RWPE1 (cell line): ENCODE results near the gene PRPF40B.

ENCODE experiments used
- CTCF ChIA-PET: fragments of 350-600 bp; sonication (Branson Sonifier 250); formaldehyde crosslinking; extraction: SDS; loops from one replicate; lab custom pipeline; 2021; lab: Yijun Ruan, JAX
- POLR2A ChIA-PET: fragments of 400-600 bp; formaldehyde crosslinking; extraction: SDS; loops from one replicate; lab custom pipeline; 2020; ENCODE audit warnings: antibody characterized with exemption; ENCODE audit not compliant: low non-redundant PET; lab: Yijun Ruan, JAX
- DNase-seq: peaks from one replicate; pipeline ENCODE4 v3.0.0; 2012; ENCODE audit warnings: low spot score
- H3K27ac ChIP-seq: fragments of 450-650 bp; 2 replicates; pipeline ENCODE4 v1.5.1; 2017
- CTCF ChIP-seq: fragments of 450-650 bp; conservative IDR thresholded peaks from 2 replicates; pipeline ENCODE4 v1.5.1; 2017; ENCODE audit warnings: low read depth, mild to moderate bottlenecking

Gene PRPF40B

GRCh38 chr12:49626169-49626835, 2.9 kb downstream of the PRPF40B start:
- ChIA-PET POLR2A (no interaction called here), CTCF (no interaction called here)
- no peak for TF ChIP-seq CTCF
- no peak for DNase-seq
- no peak overlapping the region for H3K27ac ChIP-seq

GRCh38 chr12:49626836-49627235, 3.5 kb downstream of the PRPF40B start:
- CTCF ChIA-PET, result no interaction called here
- no peak for TF ChIP-seq CTCF
- no peak overlapping the region for H3K27ac ChIP-seq
- POLR2A ChIA-PET, result no interaction called here
- DNase-seq, result no peak

- ChIA-PET CTCF (interaction anchor here (0.7 kb wide), 4 partner anchors 34 to 211 kb away, joined by 3 read pairs; no protein-coding TSS in a partner anchor), POLR2A (no interaction called here)
- no peak overlapping the region; the same call in 1 of the 2 replicates for H3K27ac ChIP-seq
- DNase-seq, result peak; percentile 49
- TF ChIP-seq CTCF, result no peak
These were observed 4.5 kb downstream of the PRPF40B start for GRCh38 chr12:49627752-49628360.

- ChIA-PET POLR2A (no interaction called here), CTCF (no interaction called here)
- TF ChIP-seq CTCF, result no peak
- no peak for DNase-seq
- no peak overlapping the region for H3K27ac ChIP-seq
These were observed 8.1 kb downstream of the PRPF40B start for GRCh38 chr12:49631336-49631907.

GRCh38 chr12:49632401-49632800, 9.0 kb downstream of the PRPF40B start:
- no peak for TF ChIP-seq CTCF
- ChIA-PET POLR2A (no interaction called here), CTCF (no interaction called here)
- no peak overlapping the region for H3K27ac ChIP-seq
- no peak for DNase-seq

- H3K27ac ChIP-seq, result peak overlapping the region; percentile 15; the same call in 1 of the 2 replicates
- no peak for TF ChIP-seq CTCF
- CTCF ChIA-PET, result no interaction called here
- POLR2A ChIA-PET, result no interaction called here
- DNase-seq, result no peak
These were observed 9.8 kb downstream of the PRPF40B start for GRCh38 chr12:49632986-49633702.
